T-helper 2 cell treated with Interferon-gamma antibody and Interleukin-4, amounts not matched to agents 5 μg/mL and 100 μg/mL, for 36 hours (primary cell): ENCODE measurements around the gene SIPA1L2.

Experiments used
- DNase-seq: peaks from one replicate; pipeline ENCODE4 v3.0.0; 2021; ENCODE audit warnings: low spot score
- H3K27ac Mint-ChIP-seq: one replicate; pipeline ENCODE4 v1.8.0; 2021; ENCODE audit warnings: mild to moderate bottlenecking, mixed read lengths
- H3K27me3 Mint-ChIP-seq: one replicate; pipeline ENCODE4 v1.8.0; 2021; ENCODE audit warnings: low read depth, mixed read lengths
- H3K36me3 Mint-ChIP-seq: one replicate; pipeline ENCODE4 v1.8.0; 2021; ENCODE audit warnings: low read depth, mixed read lengths
- H3K4me1 Mint-ChIP-seq: one replicate; pipeline ENCODE4 v1.8.0; 2021; ENCODE audit warnings: low read depth, mixed read lengths
- H3K4me3 Mint-ChIP-seq: one replicate; pipeline ENCODE4 v1.8.0; 2022; ENCODE audit warnings: mild to moderate bottlenecking, moderate library complexity, mixed read lengths
- H3K9me3 Mint-ChIP-seq: one replicate; pipeline ENCODE4 v1.8.0; 2021; ENCODE audit warnings: mixed read lengths

SIPA1L2 gene, protein sequence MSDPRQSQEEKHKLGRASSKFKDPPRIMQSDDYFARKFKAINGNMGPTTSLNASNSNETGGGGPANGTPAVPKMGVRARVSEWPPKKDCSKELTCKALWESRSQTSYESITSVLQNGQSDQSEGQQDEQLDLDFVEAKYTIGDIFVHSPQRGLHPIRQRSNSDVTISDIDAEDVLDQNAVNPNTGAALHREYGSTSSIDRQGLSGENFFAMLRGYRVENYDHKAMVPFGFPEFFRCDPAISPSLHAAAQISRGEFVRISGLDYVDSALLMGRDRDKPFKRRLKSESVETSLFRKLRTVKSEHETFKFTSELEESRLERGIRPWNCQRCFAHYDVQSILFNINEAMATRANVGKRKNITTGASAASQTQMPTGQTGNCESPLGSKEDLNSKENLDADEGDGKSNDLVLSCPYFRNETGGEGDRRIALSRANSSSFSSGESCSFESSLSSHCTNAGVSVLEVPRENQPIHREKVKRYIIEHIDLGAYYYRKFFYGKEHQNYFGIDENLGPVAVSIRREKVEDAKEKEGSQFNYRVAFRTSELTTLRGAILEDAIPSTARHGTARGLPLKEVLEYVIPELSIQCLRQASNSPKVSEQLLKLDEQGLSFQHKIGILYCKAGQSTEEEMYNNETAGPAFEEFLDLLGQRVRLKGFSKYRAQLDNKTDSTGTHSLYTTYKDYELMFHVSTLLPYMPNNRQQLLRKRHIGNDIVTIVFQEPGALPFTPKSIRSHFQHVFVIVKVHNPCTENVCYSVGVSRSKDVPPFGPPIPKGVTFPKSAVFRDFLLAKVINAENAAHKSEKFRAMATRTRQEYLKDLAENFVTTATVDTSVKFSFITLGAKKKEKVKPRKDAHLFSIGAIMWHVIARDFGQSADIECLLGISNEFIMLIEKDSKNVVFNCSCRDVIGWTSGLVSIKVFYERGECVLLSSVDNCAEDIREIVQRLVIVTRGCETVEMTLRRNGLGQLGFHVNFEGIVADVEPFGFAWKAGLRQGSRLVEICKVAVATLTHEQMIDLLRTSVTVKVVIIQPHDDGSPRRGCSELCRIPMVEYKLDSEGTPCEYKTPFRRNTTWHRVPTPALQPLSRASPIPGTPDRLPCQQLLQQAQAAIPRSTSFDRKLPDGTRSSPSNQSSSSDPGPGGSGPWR (N-terminal part only)

DNA sequence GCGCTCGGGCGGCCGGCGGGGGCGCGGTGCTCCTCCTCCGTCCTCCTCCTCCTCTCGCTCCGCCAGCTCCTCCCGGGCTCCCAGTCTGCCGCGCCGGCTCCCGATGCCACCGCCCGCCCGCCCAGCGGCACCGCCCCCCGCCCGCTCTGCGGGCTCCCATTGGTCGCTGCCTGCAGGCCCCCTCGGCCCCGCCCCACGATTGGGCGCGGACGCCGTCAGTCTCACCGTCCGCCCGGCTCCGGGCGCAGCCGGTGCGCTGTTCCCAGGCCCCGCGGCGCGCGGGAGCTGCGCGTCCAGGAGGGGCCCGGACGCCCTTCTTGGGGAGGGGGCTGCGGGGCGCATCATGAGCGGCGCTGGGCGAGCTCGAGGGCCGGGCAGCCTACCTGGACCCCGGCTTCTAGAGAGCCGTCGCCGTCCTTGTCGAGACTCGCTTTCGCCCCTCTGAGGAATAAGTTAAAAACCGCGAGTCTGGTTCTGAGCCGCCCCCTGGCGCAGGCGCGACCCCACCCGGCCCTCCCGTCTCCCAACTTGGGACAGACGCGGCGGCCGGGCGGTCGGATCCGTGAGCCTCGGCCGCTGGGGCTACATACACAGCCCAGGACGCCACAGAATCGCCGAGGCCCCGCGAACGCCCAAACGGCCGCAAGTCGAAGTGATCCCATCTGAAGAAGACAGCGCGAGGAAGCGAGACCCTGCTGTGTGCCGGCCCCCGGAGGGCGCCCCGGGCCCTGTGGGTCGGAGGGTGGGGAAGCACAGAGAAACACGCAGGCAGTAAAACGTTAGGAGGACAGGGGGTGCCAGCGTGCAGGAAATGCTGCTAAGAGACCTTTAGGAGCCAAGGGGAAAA is at the start of gene SIPA1L2:
Gene SIPA1L2 (minus strand): TSS at position 87 of the 847 bp plus-strand sequence. CDS start 114,794 bp downstream, outside the sequence.
- Mint-ChIP-seq H3K36me3 (no peaks in the 10 kb centered on the region), H3K27me3 (peaks cover 65% of the 10 kb centered on the region), H3K4me3 (peak within 1 kb of the TSS; percentile 83), H3K4me1 (peaks cover 18% of the 10 kb centered on the region), H3K9me3 (no peaks in the 10 kb centered on the region), H3K27ac (no peak within 1 kb of the TSS)
- DNase-seq = peak; percentile 88

DNA sequence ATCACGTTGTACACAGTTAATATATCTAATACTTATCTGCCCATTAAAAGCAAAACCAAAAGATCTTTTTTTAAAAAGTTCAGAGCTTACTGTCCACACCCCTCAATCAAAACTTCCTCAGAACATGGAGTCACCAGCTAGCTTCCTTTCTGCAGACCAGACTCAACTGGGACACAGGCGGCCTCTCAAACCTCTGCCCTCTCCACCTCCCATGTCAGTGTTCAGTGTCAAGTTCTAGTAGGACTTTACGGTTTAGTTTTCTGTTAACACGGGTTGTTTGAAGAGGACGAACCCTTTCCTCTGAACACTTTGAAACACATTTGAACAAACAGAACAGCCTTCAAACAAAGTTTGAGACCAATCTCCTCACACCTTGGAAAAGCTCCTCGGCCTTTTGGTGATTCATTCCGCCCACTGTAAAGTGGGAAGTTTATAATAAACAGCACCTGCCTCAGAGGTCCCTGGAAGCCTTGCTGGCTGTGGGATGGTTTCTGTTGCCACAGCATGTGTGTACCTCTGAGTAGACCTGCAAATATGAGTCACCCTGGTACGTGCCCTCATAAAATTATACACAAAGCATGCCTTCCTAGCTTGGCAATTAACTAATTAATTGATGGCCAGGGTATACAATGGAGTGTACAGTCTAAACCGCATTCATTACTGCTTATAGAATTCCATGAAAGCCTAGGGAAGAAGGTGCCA is 48.4 kb upstream of the SIPA1L2 start:
- Mint-ChIP-seq H3K4me3 (no peak overlapping the region), H3K36me3 (no peaks in the 10 kb centered on the region), H3K27ac (no peak overlapping the region), H3K4me1 (no peaks in the 10 kb centered on the region), H3K27me3 (peaks cover 6% of the 10 kb centered on the region), H3K9me3 (no peaks in the 10 kb centered on the region)
- DNase-seq = no peak

DNA sequence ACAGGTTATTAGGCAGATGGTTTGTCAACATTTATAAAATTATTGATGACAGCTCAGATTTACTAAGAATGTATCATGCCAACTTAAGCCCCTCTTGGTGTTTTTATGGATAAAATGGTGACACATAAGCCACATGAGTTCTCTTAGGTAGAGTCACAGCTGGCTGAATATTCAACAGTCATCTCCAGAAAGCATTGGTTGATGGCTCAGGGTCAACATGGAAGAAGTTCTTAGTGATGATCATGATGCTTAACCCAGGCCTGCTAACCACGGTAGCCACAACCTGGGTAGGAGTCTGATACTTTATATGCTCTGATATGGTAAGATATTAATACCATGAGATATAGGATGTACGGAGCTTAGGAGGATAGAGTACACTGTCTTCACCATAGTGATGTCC is 46.4 kb upstream of the SIPA1L2 start:
- H3K27ac Mint-ChIP-seq = no peak overlapping the region
- peaks cover 8% of the 10 kb centered on the region for H3K27me3 Mint-ChIP-seq
- no peak for DNase-seq
- H3K36me3 Mint-ChIP-seq = no peaks in the 10 kb centered on the region
- H3K4me3 Mint-ChIP-seq = no peak overlapping the region
- no peaks in the 10 kb centered on the region for H3K9me3 Mint-ChIP-seq
- no peaks in the 10 kb centered on the region for H3K4me1 Mint-ChIP-seq

DNA sequence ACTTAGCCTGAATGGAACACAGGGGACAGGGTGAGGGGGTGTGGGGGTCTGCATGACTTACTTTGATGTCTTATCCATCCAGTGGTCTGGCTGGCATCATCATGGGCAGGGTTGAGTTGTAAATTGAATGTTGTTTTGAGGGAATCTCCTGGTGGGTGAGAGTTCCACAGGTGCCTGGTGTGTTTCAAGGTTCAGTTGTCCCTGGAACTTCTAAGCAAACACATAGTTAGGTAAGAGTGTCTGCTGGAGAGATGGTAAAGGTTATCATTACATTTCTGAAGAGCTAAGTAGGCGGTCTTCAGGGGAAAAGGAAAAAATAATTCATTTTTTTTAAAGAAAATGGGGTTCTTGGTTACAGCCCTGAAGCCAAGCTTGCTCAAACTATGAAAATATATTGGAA is 46.0 kb upstream of the SIPA1L2 start:
- Mint-ChIP-seq H3K4me1 (no peaks in the 10 kb centered on the region), H3K27me3 (peaks cover 8% of the 10 kb centered on the region), H3K9me3 (no peaks in the 10 kb centered on the region), H3K4me3 (no peak overlapping the region), H3K27ac (no peak overlapping the region), H3K36me3 (no peaks in the 10 kb centered on the region)
- no peak for DNase-seq

DNA sequence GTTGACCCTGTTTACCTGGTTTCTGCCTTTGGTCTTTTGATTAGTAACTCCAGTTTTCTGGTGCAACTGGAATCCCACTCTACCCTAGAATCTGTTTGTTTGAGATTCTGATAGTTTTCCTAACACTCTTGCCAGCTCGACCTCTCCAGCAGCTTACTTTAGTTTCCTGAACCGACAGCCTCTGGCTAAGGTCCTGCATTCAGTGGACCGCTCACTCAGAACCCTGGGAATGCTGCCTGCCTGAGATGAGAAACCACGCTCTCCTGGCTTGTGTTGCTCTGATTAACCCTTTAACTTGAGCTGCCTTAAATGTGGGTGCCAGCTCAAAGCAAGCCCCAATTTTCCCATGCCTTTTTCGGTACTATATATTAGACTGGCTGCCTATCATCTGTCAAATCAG is 45.3 kb upstream of the SIPA1L2 start:
- H3K36me3 Mint-ChIP-seq = no peaks in the 10 kb centered on the region
- H3K27me3 Mint-ChIP-seq = peaks cover 8% of the 10 kb centered on the region
- H3K9me3 Mint-ChIP-seq = no peaks in the 10 kb centered on the region
- no peak overlapping the region for H3K4me3 Mint-ChIP-seq
- H3K27ac Mint-ChIP-seq = no peak overlapping the region
- no peaks in the 10 kb centered on the region for H3K4me1 Mint-ChIP-seq
- no peak for DNase-seq

DNA sequence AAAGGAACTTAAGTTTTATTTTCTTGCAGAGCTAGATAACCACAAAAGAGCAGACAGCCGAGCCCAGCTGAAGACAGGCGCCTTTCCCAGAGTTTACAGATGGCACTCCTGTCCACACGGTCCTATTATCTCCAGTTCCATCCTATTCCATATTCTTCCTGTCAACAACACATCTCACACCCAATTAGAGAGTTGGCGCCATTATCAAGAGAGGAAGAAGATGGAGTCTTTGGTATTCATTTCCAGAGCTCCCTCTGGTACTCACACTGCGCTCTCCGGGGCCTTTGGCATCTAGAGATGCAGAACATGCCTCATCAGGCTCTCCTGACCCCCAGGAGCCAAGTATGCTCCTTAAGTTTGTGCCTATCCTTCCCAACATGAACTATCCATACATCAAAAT is 43.3 kb upstream of the SIPA1L2 start:
- H3K4me3 Mint-ChIP-seq = no peak overlapping the region
- peaks cover 10% of the 10 kb centered on the region for H3K27me3 Mint-ChIP-seq
- H3K9me3 Mint-ChIP-seq = no peaks in the 10 kb centered on the region
- no peaks in the 10 kb centered on the region for H3K36me3 Mint-ChIP-seq
- no peak for DNase-seq
- H3K4me1 Mint-ChIP-seq = no peaks in the 10 kb centered on the region
- no peak overlapping the region for H3K27ac Mint-ChIP-seq

DNA sequence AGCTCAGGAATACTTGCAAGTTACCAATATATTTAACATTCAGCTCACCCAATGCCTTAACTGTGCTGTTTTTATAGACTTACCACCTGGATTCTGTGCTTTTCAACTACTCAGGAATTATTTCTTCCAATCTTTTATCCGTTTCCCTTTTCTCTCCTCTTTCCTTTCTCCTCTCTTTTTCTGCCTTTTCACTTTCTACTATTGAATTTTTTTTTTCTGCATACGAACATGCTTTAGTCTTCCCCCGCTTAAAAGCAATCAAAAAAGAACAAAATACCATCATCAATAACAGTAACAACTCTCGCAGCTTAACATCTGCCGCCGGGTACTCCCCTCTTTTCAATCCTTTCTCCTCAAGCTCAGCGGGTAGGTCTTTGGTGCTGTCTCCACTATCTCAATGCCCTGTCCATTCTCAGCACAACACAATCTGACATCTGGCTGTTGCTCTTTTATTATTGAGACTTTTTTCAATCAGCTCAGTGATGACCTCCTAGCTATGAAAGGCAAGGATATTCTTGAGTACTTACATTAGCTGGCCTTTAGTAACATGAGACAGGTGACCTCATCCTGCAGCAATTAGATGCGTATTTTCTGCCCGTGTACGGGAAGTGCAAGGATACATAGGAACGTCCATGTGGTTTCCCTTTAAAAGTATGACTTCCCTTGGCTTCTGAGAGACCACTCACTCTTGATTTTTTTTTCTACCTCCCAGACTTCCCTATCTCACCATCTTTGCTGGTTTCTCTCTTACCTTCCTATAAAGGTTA is 40.2 kb upstream of the SIPA1L2 start:
- peaks cover 17% of the 10 kb centered on the region for H3K27me3 Mint-ChIP-seq
- no peak overlapping the region for H3K27ac Mint-ChIP-seq
- no peaks in the 10 kb centered on the region for H3K36me3 Mint-ChIP-seq
- no peak overlapping the region for H3K4me3 Mint-ChIP-seq
- peaks cover 8% of the 10 kb centered on the region for H3K4me1 Mint-ChIP-seq
- no peaks in the 10 kb centered on the region for H3K9me3 Mint-ChIP-seq
- no peak for DNase-seq

DNA sequence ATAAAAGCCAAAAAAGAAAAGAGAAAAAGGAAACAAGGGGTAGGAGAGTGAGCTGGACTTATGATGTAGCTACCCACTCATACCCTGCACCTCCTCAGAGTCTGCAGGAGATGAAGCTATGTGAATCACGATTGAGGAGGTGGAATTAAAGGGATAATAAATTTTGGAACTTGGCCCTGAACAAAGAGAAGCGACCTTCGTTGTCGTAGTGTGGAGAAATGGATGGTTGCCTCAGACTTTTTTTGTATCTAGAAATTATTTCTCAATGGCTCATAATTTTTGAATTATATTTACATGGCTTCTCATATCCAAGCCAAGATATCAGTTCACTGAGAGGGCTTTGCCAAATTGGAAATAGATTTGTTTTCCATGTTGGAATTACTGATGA is 37.8 kb upstream of the SIPA1L2 start:
- no peaks in the 10 kb centered on the region for H3K9me3 Mint-ChIP-seq
- H3K27ac Mint-ChIP-seq = no peak overlapping the region
- no peak for DNase-seq
- no peak overlapping the region for H3K4me3 Mint-ChIP-seq
- peaks cover 8% of the 10 kb centered on the region for H3K4me1 Mint-ChIP-seq
- H3K36me3 Mint-ChIP-seq = no peaks in the 10 kb centered on the region
- H3K27me3 Mint-ChIP-seq = peaks cover 13% of the 10 kb centered on the region

DNA sequence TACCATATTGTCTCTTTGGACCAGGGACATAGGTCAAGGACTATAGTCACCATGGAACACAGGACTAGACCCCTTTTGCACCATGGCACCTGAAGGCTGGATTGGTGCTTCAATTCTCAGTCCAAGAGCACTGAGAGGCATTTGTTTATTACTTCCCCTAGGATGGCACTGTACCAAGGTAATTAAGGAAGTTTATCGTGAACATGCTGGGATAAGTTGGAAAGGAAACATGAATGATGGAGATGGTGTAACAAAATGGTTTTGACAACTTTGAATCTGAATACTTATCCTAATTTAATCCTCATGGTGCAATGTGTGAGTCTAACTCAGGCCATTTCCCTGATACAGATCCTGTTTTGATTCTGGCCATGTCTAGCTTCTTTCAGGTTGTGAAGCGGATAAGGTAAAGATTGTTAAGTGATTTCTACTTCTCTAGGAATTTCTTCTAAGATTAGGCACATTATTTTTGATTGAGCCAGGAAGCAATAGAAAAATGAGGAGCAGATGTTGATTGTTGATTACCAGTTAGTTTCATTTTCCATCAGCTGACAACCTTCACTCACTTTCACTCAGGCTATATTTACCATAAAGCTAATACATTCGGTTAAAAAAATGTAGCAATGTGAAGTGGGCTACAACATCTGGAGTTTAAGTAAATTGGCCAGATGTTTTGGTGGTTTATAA is 37.3 kb upstream of the SIPA1L2 start:
- Mint-ChIP-seq H3K4me3 (no peak overlapping the region), H3K4me1 (peaks cover 8% of the 10 kb centered on the region), H3K27ac (no peak overlapping the region), H3K27me3 (peaks cover 13% of the 10 kb centered on the region), H3K9me3 (no peaks in the 10 kb centered on the region), H3K36me3 (no peaks in the 10 kb centered on the region)
- DNase-seq = no peak

DNA sequence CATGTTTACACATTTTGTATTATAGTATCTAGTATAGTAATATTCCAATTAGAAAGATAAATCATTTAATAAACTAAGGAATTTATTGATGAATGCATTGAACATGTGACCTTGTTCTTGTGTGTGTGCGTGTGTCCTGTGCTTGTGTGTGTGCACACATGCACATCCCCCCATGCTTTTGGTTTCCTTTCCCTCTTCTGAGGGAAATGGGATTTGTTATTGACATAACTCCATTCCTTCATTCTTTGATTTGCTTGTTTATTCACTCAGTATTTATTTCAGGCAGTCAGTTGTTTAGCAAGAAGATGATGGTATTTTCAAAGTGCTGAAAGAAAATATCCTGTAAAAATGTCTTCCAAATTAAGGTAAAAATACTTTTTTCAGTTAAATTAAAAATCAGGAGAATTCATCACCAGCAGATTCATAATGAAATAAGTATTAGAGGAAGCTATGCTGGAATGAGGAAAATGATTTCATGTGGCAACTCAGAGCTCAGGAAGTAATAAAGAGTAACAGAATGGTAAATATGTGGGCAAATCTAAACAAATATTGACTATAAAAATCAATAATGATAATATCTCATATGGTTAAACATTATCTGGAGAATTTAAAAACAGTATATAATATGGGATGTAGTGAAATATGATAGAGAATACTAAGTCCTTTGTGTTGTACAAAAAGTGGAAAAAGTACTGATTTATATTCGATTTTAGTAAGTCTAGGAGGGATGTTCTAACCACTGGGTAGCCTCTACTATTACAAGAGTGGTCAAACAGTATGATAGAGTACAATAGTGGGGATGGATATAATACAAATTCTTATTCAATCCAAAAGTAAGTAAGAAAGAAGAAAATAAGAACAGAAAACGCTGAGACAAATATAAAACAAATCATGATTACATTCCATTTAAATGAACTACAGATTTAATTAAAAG is 35.2 kb upstream of the SIPA1L2 start:
- H3K27me3 Mint-ChIP-seq = peaks cover 17% of the 10 kb centered on the region
- H3K36me3 Mint-ChIP-seq = no peaks in the 10 kb centered on the region
- H3K9me3 Mint-ChIP-seq = no peaks in the 10 kb centered on the region
- no peak overlapping the region for H3K4me3 Mint-ChIP-seq
- H3K27ac Mint-ChIP-seq = no peak overlapping the region
- H3K4me1 Mint-ChIP-seq = peaks cover 8% of the 10 kb centered on the region
- DNase-seq = no peak

DNA sequence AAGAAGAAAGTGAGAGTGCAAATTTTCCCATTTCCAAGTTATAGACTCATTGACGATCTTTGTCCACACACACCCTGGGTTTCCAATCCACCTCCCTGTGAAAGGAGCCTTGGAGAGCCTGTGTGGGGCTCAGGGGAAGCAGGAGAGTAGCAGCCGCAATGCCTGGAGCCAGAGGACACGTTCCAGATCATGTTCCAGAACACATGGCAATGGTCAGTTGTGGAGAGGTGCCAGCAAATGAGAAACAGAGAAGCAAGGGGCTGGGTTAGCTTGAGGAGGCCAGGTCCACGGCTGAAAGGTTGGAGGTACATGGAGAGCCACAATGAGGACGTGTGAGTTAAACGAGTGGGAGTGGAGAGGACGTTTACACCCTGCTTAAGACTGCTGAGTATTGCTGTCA is 33.0 kb upstream of the SIPA1L2 start:
- Mint-ChIP-seq H3K27ac (no peak overlapping the region), H3K36me3 (no peaks in the 10 kb centered on the region), H3K9me3 (no peaks in the 10 kb centered on the region), H3K4me1 (peaks cover 8% of the 10 kb centered on the region), H3K4me3 (no peak overlapping the region), H3K27me3 (peaks cover 24% of the 10 kb centered on the region)
- DNase-seq = no peak
